ENCODE measurements around the gene TAS2R3.

Gene TAS2R3

DNA sequence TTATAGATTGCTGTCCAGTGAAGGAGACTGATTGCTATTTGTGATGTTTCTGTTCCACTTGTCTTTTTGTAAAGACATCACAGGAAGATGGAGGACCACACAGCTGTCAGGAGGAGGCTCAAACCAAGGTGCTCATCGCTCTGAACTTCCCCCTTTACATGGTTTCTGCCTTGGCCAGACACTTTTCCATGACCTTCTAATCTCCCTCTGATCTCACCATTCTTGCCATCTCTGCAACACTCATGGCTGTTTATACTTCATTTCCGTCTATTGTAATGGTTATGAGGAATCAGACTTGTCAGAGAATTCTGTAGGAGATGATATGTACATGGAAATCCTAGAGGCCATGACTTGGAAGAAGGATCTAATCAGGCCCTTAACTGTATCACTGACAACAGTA is 24.4 kb downstream of the TAS2R3 start:
- DNase-seq, result no peak

DNA sequence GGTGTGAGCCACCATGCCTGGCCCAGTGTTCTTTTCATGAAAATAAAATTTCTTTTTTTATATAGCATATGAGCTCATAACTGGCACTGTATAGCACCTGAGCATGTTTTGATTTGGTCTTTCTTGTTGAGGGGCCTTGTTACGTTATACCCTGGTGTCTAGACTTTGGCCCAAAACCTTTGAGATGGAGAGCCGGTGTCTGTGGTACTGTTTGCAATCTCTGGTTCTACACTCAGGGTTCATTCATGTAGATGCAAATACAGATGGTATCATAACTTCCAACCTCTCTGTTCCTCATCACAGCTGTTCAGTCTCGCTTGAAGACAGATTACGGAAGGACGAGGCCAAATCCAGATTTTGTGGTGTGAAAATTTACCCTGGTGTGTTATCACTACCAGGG is 26.0 kb downstream of the TAS2R3 start, which contains the start of gene TAS2R5:
TAS2R5 (plus strand) TSS at position 301 of the 400 bp plus-strand sequence. CDS start 145 bp downstream, outside the sequence.
- no peak for DNase-seq

DNA sequence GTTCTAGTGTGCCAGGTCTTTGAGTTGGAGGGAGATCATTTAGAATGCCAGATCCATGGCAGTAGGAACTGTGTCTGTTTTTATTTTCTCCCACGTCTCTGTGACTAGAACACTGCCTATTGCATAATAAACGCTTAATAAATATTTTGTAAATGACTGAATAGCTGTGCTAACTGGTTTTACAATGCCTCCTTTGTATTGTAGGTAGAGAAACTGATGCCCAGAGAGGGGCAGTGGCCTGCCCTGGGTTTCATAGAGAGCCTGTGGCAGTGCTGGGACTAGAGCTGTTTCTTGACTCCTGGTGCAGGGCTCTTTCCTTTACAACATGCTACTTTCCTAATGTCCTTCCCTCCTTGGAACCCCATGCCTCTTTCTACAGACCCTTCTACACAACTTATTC is 28.6 kb downstream of the TAS2R3 start:
- no peak for DNase-seq

Measured in CD4-positive, alpha-beta T cell treated with Interleukin-10 for 1 hour (primary cell).